Mesenchymal stem cell (in vitro differentiated cells and primary cell): ENCODE results near the gene LNP1.
A peak's percentile ranks its signal among the peaks of the same experiment; 100 is the strongest.

Experiments
- DNase-seq: peaks from one replicate; pipeline ENCODE4 v3.0.0-alpha.2; 2013
- H2AFZ ChIP-seq: one replicate; pipeline ENCODE4 v1.6.1; 2013; ENCODE audit warnings: low read depth, mild to moderate bottlenecking, control low read depth, inconsistent platforms, low read length, moderate library complexity
- H2AK5ac ChIP-seq: 2 replicates; pipeline ENCODE4 v1.6.1; 2013; ENCODE audit warnings: low read length, moderate library complexity, mild to moderate bottlenecking, inconsistent platforms; ENCODE audit not compliant: severe bottlenecking
- H2BK120ac ChIP-seq: one replicate; pipeline ENCODE4 v1.6.1; 2013; ENCODE audit warnings: low read depth, mild to moderate bottlenecking, inconsistent platforms, low read length, moderate library complexity
- H2BK12ac ChIP-seq, 2 experiments: one replicate each; pipeline ENCODE4 v1.6.1; 2013; ENCODE audit warnings: inconsistent platforms in 2 of 2, low read length in 2 of 2, mild to moderate bottlenecking in 2 of 2, moderate library complexity in 2 of 2, control low read depth in 1 of 2
- H2BK15ac ChIP-seq: one replicate; pipeline ENCODE4 v1.6.1; 2013; ENCODE audit warnings: mild to moderate bottlenecking, low read depth, inconsistent platforms; ENCODE audit not compliant: poor library complexity, severe bottlenecking
- H2BK5ac ChIP-seq: 2 replicates; pipeline ENCODE4 v1.6.1; 2013; ENCODE audit warnings: low read depth, mild to moderate bottlenecking, low read length, control low read depth, inconsistent platforms; ENCODE audit not compliant: poor library complexity, severe bottlenecking
- H3K14ac ChIP-seq, 2 experiments: one replicate each; pipeline ENCODE4 v1.6.1; 2013; ENCODE audit warnings: inconsistent platforms in 2 of 2, low read length in 2 of 2, control low read depth in 1 of 2, mild to moderate bottlenecking in 1 of 2, moderate library complexity in 1 of 2
- H3K18ac ChIP-seq, 2 experiments: one replicate each; pipeline ENCODE4 v1.6.1; 2013; ENCODE audit warnings: inconsistent platforms in 2 of 2, low read length in 2 of 2, control low read depth in 1 of 2, low read depth in 1 of 2, mild to moderate bottlenecking in 1 of 2
- H3K23ac ChIP-seq, 2 experiments: one replicate each; pipeline ENCODE4 v1.6.1; 2013; ENCODE audit warnings: inconsistent platforms in 2 of 2, low read length in 2 of 2, mild to moderate bottlenecking in 2 of 2, moderate library complexity in 2 of 2, control low read depth in 1 of 2
- H3K27ac ChIP-seq: 2 replicates; pipeline ENCODE4 v1.5.1; 2013; ENCODE audit warnings: mild to moderate bottlenecking, moderate library complexity, low read length, control low read depth, inconsistent platforms; ENCODE audit not compliant: poor library complexity, severe bottlenecking
- H3K27me3 ChIP-seq, 2 experiments: 2 replicates each; pipeline versions ENCODE4 v1.6.1 to v1.7.0; 2013; ENCODE audit warnings: low read length in 2 of 2, mild to moderate bottlenecking in 2 of 2, moderate library complexity in 2 of 2, control low read depth in 1 of 2, inconsistent platforms in 1 of 2; ENCODE audit not compliant: control insufficient read depth in 1 of 2, insufficient read depth in 1 of 2
- H3K36me3 ChIP-seq, 2 experiments: 2 replicates each; pipeline versions ENCODE4 v1.6.1 to v1.7.0; 2013; ENCODE audit warnings: low read length in 2 of 2, control low read depth in 1 of 2, inconsistent platforms in 1 of 2, low read depth in 1 of 2, mild to moderate bottlenecking in 1 of 2; ENCODE audit not compliant: insufficient read depth in 2 of 2, control insufficient read depth in 1 of 2
- H3K4ac ChIP-seq, 2 experiments: one replicate each; pipeline ENCODE4 v1.6.1; 2013; ENCODE audit warnings: inconsistent platforms in 2 of 2, low read length in 2 of 2, mild to moderate bottlenecking in 2 of 2, moderate library complexity in 2 of 2, control low read depth in 1 of 2, low read depth in 1 of 2
- H3K4me1 ChIP-seq: 2 replicates; pipeline ENCODE4 v1.6.1; 2013; ENCODE audit warnings: low read depth, low read length, control low read depth; ENCODE audit not compliant: control insufficient read depth, insufficient read depth
- H3K4me2 ChIP-seq: 2 replicates; pipeline ENCODE4 v1.6.1; 2013; ENCODE audit warnings: low read length, mild to moderate bottlenecking, inconsistent platforms; ENCODE audit not compliant: poor library complexity, severe bottlenecking
- H3K4me3 ChIP-seq, 2 experiments: 2 replicates each; pipeline versions ENCODE4 v1.5.1 to v1.7.0; 2013; ENCODE audit warnings: low read length in 2 of 2, mild to moderate bottlenecking in 2 of 2, control low read depth in 1 of 2, low read depth in 1 of 2; ENCODE audit not compliant: insufficient read depth in 1 of 2
- H3K79me1 ChIP-seq: replicated peaks from 2 replicates; pipeline ENCODE4 v1.6.1; 2013; ENCODE audit warnings: mild to moderate bottlenecking, control low read depth, low read length, inconsistent platforms; ENCODE audit not compliant: poor library complexity, severe bottlenecking
- H3K9ac ChIP-seq: 2 replicates; pipeline ENCODE4 v1.7.0; 2013; ENCODE audit warnings: mild to moderate bottlenecking, low read length, moderate library complexity
- H3K9me3 ChIP-seq: 2 replicates; pipeline ENCODE4 v1.7.0; 2013; ENCODE audit warnings: mild to moderate bottlenecking, low read length; ENCODE audit not compliant: control insufficient read depth
- H4K8ac ChIP-seq: one replicate; pipeline ENCODE4 v1.6.1; 2013; ENCODE audit warnings: inconsistent platforms, mild to moderate bottlenecking, low read length, moderate library complexity
- H4K91ac ChIP-seq: one replicate; pipeline ENCODE4 v1.6.1; 2013; ENCODE audit warnings: mild to moderate bottlenecking, low read length, inconsistent platforms
- WGBS: methylation state at CpG from one replicate; pipeline ENCODE4 v1.1.7; 2013; ENCODE audit warnings: mixed read lengths; 5-methylcytosine and 5-hydroxymethylcytosine counted together

The LNP1 gene

DNA sequence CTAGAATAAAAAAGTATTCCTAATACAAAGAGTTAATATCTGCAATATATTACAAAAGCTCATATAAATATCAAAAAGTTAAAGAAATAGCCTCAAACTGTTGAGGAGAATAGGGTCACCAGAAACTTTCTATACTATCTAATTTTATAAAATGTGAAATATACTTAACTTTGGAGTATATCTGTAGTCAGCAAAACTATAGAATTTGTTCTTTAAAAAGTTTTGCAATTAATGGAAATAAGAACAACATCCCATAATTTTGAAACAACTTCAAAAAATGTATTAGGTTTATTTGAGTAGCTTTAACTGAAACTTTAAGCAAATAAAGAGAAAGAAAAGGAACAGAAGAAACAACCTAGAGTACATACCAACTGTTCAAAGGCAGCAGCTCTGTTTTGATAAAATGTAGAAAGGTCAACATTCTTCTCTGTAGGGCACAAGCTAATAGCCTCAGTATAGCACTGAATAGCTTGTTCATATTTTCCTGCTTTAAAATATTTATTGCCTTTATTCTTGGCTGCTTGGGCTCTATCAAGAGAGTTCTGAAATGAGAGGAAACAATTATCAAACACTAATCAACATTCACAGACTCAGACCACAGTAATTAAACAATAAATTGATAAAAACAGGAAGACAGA, 14.8 kb upstream of the LNP1 start:
- peaks cover 9 to 72% of the 10 kb centered on the region in 2 experiments for H3K36me3 ChIP-seq
- no peak overlapping the region for H2BK120ac ChIP-seq
- no peak overlapping the region for H2AFZ ChIP-seq
- H4K8ac ChIP-seq = no peak overlapping the region
- no peak overlapping the region for H3K4me2 ChIP-seq
- peaks cover 15% of the 10 kb centered on the region for H3K79me1 ChIP-seq
- no peak overlapping the region for H3K4me3 ChIP-seq
- H3K4me1 ChIP-seq = peaks cover 3% of the 10 kb centered on the region
- H3K18ac ChIP-seq = no peak overlapping the region
- no peak overlapping the region for H3K4ac ChIP-seq
- no peak overlapping the region for H3K9ac ChIP-seq
- H3K9me3 ChIP-seq = peaks cover 18% of the 10 kb centered on the region
- H2AK5ac ChIP-seq = no peak overlapping the region
- no peak overlapping the region for H3K14ac ChIP-seq
- peak; percentile 29 for DNase-seq
- no peak overlapping the region for H2BK15ac ChIP-seq
- H2BK5ac ChIP-seq = no peak overlapping the region
- H2BK12ac ChIP-seq = no peak overlapping the region
- H3K27ac ChIP-seq = peak overlapping the region; percentile 22
- no peak overlapping the region for H3K23ac ChIP-seq
- no peaks in the 10 kb centered on the region for H3K27me3 ChIP-seq
- H4K91ac ChIP-seq = no peak overlapping the region

DNA sequence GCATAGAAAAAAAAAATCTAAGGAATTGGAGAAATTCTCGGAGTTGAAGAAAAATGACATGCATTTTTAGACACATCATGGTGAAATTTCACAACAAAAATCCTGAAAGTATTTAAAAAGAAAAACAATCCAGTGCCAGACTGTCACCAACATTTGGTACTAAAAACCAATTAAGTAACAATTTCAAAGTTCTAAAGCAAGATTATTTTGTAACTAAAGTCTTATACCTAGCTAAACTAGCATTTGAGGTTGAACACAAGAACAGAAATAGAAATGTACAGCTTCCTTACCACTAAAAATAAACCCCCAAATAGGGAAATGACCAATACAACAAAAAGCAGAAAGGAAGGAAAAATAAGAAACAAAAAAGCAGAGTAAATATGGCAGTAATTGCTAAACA, 12.3 kb upstream of the LNP1 start:
- no peak overlapping the region for H2BK120ac ChIP-seq
- H3K9me3 ChIP-seq = peaks cover 18% of the 10 kb centered on the region
- H4K8ac ChIP-seq = no peak overlapping the region
- no peak overlapping the region for H3K4ac ChIP-seq
- WGBS = no CpG with 5 or more reads among the region's 1 CpG
- no peak overlapping the region for H2BK5ac ChIP-seq
- H2BK12ac ChIP-seq = no peak overlapping the region
- peaks cover 3% of the 10 kb centered on the region for H3K4me1 ChIP-seq
- H3K9ac ChIP-seq = no peak overlapping the region
- no peak overlapping the region for H3K4me2 ChIP-seq
- no peak for DNase-seq
- H3K18ac ChIP-seq = no peak overlapping the region
- no peak overlapping the region for H4K91ac ChIP-seq
- no peak overlapping the region for H3K4me3 ChIP-seq
- no peaks in the 10 kb centered on the region for H3K27me3 ChIP-seq
- H3K27ac ChIP-seq = no peak overlapping the region
- H2AFZ ChIP-seq = no peak overlapping the region
- H3K79me1 ChIP-seq = peaks cover 11% of the 10 kb centered on the region
- H2BK15ac ChIP-seq = no peak overlapping the region
- no peak overlapping the region for H3K23ac ChIP-seq
- no peak overlapping the region for H3K14ac ChIP-seq
- no peak overlapping the region for H2AK5ac ChIP-seq
- peaks cover 6 to 56% of the 10 kb centered on the region in 2 experiments for H3K36me3 ChIP-seq

DNA sequence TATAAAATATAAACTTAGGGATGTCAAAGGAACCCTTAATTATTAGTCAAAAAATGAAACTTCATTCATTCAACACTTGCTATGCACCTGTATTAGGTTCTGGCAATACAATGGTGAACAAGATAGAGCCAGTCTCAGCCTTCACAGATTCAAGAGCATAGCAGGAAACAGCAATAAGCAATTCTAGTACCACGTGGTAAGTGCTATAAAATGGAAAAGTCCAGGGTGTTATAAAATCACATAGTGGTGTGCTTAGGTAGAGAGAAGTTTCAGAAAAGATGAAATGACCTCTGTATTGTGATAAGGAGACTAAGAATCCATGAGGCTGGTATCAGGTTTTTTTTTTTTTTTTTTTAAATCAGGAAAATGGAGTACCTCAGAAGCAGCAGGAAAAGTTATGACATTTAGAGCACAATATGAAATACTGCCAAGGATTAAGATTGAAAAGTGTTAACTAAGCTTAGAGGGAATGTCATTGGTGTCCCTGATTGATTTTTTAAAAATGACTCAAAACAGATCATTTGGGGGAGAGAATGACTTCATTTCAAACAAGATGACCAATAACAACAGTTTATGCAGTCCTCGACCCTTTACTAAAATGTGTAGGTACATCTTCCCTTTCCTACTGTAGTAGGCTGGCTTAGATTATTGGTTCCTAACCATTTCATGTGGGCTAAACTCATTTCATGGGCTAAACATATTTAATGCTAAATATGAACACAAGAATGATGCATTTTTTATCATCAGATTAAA, 5.5 kb upstream of the LNP1 start:
- WGBS = 81% methylated on average over 1 of the region's 2 CpGs
- Histone ChIP-seq H4K91ac (no peak overlapping the region), H3K27ac (no peak overlapping the region), H3K9me3 (no peaks in the 10 kb centered on the region), H3K23ac (no peak overlapping the region), H3K4ac (no peak overlapping the region), H3K4me2 (no peak overlapping the region), H4K8ac (no peak overlapping the region), H3K36me3 (peaks cover 2 to 8% of the 10 kb centered on the region in 2 experiments), H3K18ac (no peak overlapping the region), H3K9ac (no peak overlapping the region), H3K4me3 (no peak overlapping the region), H2BK120ac (no peak overlapping the region), H2BK5ac (no peak overlapping the region), H3K4me1 (peaks cover 4% of the 10 kb centered on the region), H2AFZ (no peak overlapping the region), H3K14ac (no peak overlapping the region), H3K27me3 (no peaks in the 10 kb centered on the region), H3K79me1 (no peaks in the 10 kb centered on the region), H2AK5ac (no peak overlapping the region), H2BK12ac (no peak overlapping the region), H2BK15ac (no peak overlapping the region)
- DNase-seq = no peak

DNA sequence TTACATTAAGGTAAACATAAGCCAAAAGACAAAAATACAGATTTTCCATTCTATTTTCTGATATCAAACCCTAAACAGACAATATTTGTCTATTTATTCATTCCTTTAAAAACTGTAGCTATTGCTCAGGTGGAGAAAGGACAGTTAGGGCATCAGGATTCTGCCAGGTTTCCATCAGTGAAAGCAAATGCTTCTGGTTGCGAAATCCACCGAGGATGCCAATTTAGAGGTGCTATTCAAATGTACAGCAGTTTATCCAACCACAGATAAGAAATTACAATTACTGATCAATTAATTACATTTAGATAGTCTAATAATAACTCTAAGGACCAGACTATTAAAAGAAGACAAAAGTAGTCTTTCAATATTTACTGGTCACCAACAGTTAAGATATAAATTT, 4.4 kb upstream of the LNP1 start:
- Histone ChIP-seq H2AFZ (no peak overlapping the region), H3K27ac (no peak overlapping the region), H3K9ac (no peak overlapping the region), H4K8ac (no peak overlapping the region), H3K27me3 (no peaks in the 10 kb centered on the region), H3K4ac (no peak overlapping the region), H3K9me3 (no peaks in the 10 kb centered on the region), H3K14ac (no peak overlapping the region), H2BK120ac (no peak overlapping the region), H2BK5ac (no peak overlapping the region), H3K36me3 (peaks cover 2% of the 10 kb centered on the region in 2 experiments), H2BK12ac (no peak overlapping the region), H3K4me2 (no peak overlapping the region), H4K91ac (no peak overlapping the region), H3K4me3 (no peak overlapping the region), H2AK5ac (no peak overlapping the region), H3K23ac (no peak overlapping the region), H3K18ac (no peak overlapping the region), H3K79me1 (no peaks in the 10 kb centered on the region), H2BK15ac (no peak overlapping the region), H3K4me1 (peaks cover 4% of the 10 kb centered on the region)
- 100% methylated on average over 1 of the region's 2 CpGs for WGBS
- no peak for DNase-seq
